Fibroblast of gingiva (primary cell): ENCODE data around the gene ADD2.

Experiments used
- DNase-seq: peaks from one replicate; pipeline ENCODE4 v3.0.0-alpha.2; 2011; ENCODE audit warnings: low read depth

ADD2 gene

GRCh38 chr2:70697603-70698383 lies 70.2 kb downstream of the ADD2 start:
- DNase-seq, result no peak

- DNase-seq, result no peak
These were observed 71.9 kb downstream of the ADD2 start for GRCh38 chr2:70696142-70696541.

GRCh38 chr2:70692256-70692655 lies 75.7 kb downstream of the ADD2 start:
- no peak for DNase-seq

GRCh38 chr2:70691497-70692140 lies 76.4 kb downstream of the ADD2 start:
- no peak for DNase-seq

GRCh38 chr2:70690846-70691245 lies 77.2 kb downstream of the ADD2 start:
- DNase-seq, result no peak

GRCh38 chr2:70688427-70688826 lies 79.6 kb downstream of the ADD2 start:
- no peak for DNase-seq

- no peak for DNase-seq
These were observed 80.6 kb downstream of the ADD2 start for GRCh38 chr2:70687461-70687795.

GRCh38 chr2:70686577-70687460 lies 81.2 kb downstream of the ADD2 start:
- DNase-seq, result no peak

GRCh38 chr2:70685771-70686171 lies 82.2 kb downstream of the ADD2 start:
- no peak for DNase-seq

- no peak for DNase-seq
These were observed 83.0 kb downstream of the ADD2 start for GRCh38 chr2:70684846-70685622.

GRCh38 chr2:70683455-70683854 lies 84.5 kb downstream of the ADD2 start:
- DNase-seq, result no peak

- DNase-seq, result no peak
These were observed 87.3 kb downstream of the ADD2 start for GRCh38 chr2:70680735-70681134.

GRCh38 chr2:70679259-70679658 lies 88.7 kb downstream of the ADD2 start:
- no peak for DNase-seq

- DNase-seq, result no peak
These were observed 89.3 kb downstream of the ADD2 start for GRCh38 chr2:70678576-70679143.

GRCh38 chr2:70676301-70677035 lies 91.5 kb downstream of the ADD2 start:
- no peak for DNase-seq

GRCh38 chr2:70675862-70676261 lies 92.1 kb downstream of the ADD2 start:
- DNase-seq, result no peak

GRCh38 chr2:70674636-70675430 lies 93.2 kb downstream of the ADD2 start:
- no peak for DNase-seq

GRCh38 chr2:70673041-70673647 lies 94.9 kb downstream of the ADD2 start:
- DNase-seq, result no peak

- no peak for DNase-seq
These were observed 96.8 kb downstream of the ADD2 start for GRCh38 chr2:70671092-70671675.
